Esophagus (tissue), 2 donors: ENCODE measurements around the gene PBXIP1. TPM values are rescaled to one million over a fixed set of nuclear protein-coding genes. Genes with fewer than 3 reads are reported as not detected.
"Not testable (repeated sequence)": the region's sequence is repeated elsewhere in the genome, so short reads cannot be mapped to it uniquely, and the experiment has no call there.

ENCODE experiments used
- H3K27ac ChIP-seq, 2 donors: one replicate each; pipeline ENCODE4 v1.5.1; 2013; ENCODE audit warnings: low read depth in 2 of 2, mild to moderate bottlenecking in 2 of 2, inconsistent platforms in 1 of 2, low read length in 1 of 2, moderate library complexity in 1 of 2
- H3K27me3 ChIP-seq, 2 donors: one replicate each; pipeline ENCODE4 v1.6.1; 2013; ENCODE audit warnings: low read length in 2 of 2, control low read depth in 1 of 2, mild to moderate bottlenecking in 1 of 2; ENCODE audit not compliant: insufficient read depth in 2 of 2, control insufficient read depth in 1 of 2
- H3K36me3 ChIP-seq, 2 donors: one replicate each; pipeline ENCODE4 v1.6.1; 2013; ENCODE audit warnings: low read length in 1 of 2; ENCODE audit not compliant: control insufficient read depth in 2 of 2, insufficient read depth in 2 of 2
- H3K4me1 ChIP-seq, 2 donors: one replicate each; pipeline ENCODE4 v1.6.1; 2013; ENCODE audit warnings: low read length in 1 of 2; ENCODE audit not compliant: control insufficient read depth in 2 of 2, insufficient read depth in 2 of 2
- H3K4me3 ChIP-seq, 2 donors: one replicate each; pipeline ENCODE4 v1.5.1; 2013; ENCODE audit warnings: low read length in 2 of 2, mild to moderate bottlenecking in 2 of 2, low read depth in 1 of 2, moderate library complexity in 1 of 2
- H3K9me3 ChIP-seq, 2 donors: one replicate each; pipeline ENCODE4 v1.6.1; 2013; ENCODE audit warnings: mild to moderate bottlenecking in 2 of 2, low read depth in 1 of 2, low read length in 1 of 2, moderate library complexity in 1 of 2; ENCODE audit not compliant: control insufficient read depth in 2 of 2, insufficient read depth in 1 of 2
- WGBS, 2 donors: extraction: QIAGEN DNeasy Blood & Tissue Kit; methylation state at CpG; one replicate each; pipeline ENCODE4 v1.1.7; 2013; 5-methylcytosine and 5-hydroxymethylcytosine counted together
- polyA plus RNA-seq, 2 donors: library from polyadenylated mRNA; stranded (reverse); fragments of 200-250 nt; gene quantifications; one replicate each; pipeline ENCODE4 v1.2.3, GENCODE V29; 2013
- donor health status: healthy with polysubstance abuse.
- donor health status: Bipolar disorder and iron deficiency.

Gene PBXIP1
- polyA plus RNA-seq, 2 donors = 18.3 to 25.7 TPM

DNA sequence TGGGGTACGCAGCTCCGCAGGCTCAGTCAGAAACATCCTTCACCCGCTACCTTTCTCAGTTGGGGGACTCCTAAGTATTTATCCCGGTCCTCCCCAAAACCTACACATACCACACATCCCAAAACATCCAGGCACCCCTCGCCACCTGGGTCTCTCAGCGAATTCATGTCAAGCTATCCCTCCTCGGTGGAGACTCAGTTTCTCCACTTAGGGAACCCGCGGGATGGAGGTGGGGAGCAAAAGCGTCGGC lies 45.5 kb upstream of the PBXIP1 start:
- peak overlapping the region; percentile 61 to 95 for H3K4me3 ChIP-seq
- WGBS, 2 donors = 0 to 1% methylated on average over 11 of the region's 11 CpGs
- H3K9me3 ChIP-seq = no peaks in the 10 kb centered on the region
- no peaks in the 10 kb centered on the region for H3K36me3 ChIP-seq
- no peaks in the 10 kb centered on the region for H3K27me3 ChIP-seq
- peaks cover 8 to 19% of the 10 kb centered on the region in 2 donors for H3K4me1 ChIP-seq
- peak overlapping the region; percentile 97 to 98 for H3K27ac ChIP-seq

- no peaks in the 10 kb centered on the region for H3K36me3 ChIP-seq
- H3K4me1 ChIP-seq = peaks cover 8 to 14% of the 10 kb centered on the region in 2 donors
- peak overlapping the region; percentile 61 to 95 for H3K4me3 ChIP-seq
- H3K27me3 ChIP-seq = no peaks in the 10 kb centered on the region
- H3K9me3 ChIP-seq = no peaks in the 10 kb centered on the region
- WGBS, 2 donors = 0 to 1% methylated on average over 42 to 43 of the region's 43 CpGs
- H3K27ac ChIP-seq = peak overlapping the region; percentile 97 to 98
These were observed 45.0 kb upstream of the PBXIP1 start for GRCh38 chr1:155000726-155001424.

DNA sequence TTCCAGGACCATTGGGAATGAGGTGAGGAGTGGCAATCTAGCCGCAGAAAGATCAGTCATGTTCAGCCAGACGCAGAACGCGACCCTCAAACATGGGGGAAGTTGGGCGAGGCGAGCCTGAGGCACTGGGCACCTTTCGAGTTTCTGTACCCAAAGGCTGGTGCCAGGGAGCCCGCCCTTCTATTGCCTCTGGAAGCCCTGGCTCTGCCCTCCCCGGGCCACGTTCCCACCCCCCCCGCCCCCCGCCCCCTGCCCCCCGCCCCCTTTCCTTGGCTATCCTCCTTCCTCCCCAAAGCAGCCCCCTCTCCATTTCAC lies 44.5 kb upstream of the PBXIP1 start:
- peak overlapping the region; percentile 97 to 98 for H3K27ac ChIP-seq
- H3K4me1 ChIP-seq = peaks cover 8 to 10% of the 10 kb centered on the region in 2 donors

GRCh38 chr1:154999571-155000410 lies 43.9 kb upstream of the PBXIP1 start:
- Histone ChIP-seq H3K9me3 (no peaks in the 10 kb centered on the region), H3K27me3 (no peaks in the 10 kb centered on the region), H3K4me1 (peaks cover 6 to 8% of the 10 kb centered on the region in 2 donors), H3K27ac (peak overlapping the region; percentile 97 to 98), H3K36me3 (no peaks in the 10 kb centered on the region), H3K4me3 (peak overlapping the region; percentile 61 to 95)
- WGBS, 2 donors = 2% methylated on average over 46 to 50 of the region's 50 CpGs

More for the DNA sequence above, 44.5 kb upstream of the PBXIP1 start:
- no peaks in the 10 kb centered on the region for H3K36me3 ChIP-seq
- 0% methylated on average over 8 to 10 of the region's 13 CpGs for WGBS, 2 donors
- H3K27me3 ChIP-seq = no peaks in the 10 kb centered on the region
- H3K4me3 ChIP-seq = peak overlapping the region; percentile 61 to 95
- no peaks in the 10 kb centered on the region for H3K9me3 ChIP-seq

DNA sequence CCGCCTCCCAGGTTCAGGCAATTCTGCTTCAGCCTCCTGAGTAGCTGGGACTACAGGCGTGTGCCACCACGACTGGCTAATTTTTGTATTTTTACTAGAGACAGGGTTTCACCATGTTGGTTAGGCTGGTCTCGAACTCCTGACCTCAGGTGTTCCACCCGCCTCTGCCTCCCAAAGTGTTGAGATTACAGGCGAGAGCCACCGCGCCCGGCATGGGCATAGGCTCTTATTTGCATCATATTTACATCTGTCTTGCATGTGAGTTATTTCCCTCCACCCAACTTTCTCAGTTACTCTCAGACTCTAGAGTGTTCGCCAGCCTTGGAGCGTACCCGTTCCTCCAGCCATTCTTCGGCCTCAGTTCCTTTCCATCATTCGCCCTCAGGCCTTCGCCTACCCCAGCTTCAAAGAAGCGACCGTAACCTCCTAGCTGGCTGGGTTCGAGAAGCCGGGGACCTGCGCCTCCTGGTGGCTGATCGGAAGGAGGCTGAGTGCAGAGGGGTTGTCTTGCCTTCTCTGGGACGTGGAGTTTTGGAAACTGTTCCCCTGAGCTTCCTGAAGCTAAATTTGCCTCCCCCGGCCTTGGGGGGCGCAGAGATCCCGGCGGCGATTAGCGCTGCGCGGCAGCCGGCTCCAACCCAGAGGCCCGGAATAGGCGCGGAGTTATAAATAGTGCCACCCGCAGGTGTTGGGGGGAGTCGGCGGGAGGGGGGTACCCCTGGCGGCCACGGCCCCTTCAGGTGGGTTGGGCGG lies 43.1 kb upstream of the PBXIP1 start:
- Histone ChIP-seq H3K27me3 (no peaks in the 10 kb centered on the region), H3K27ac (peak overlapping the region; percentile 97 to 98), H3K4me1 (peaks cover 0 to 8% of the 10 kb centered on the region in 2 donors), H3K9me3 (no peaks in the 10 kb centered on the region), H3K36me3 (no peaks in the 10 kb centered on the region), H3K4me3 (peak overlapping the region; percentile 26 to 95)
- WGBS, 2 donors = 11 to 12% methylated on average over 35 to 40 of the region's 40 CpGs

- WGBS, 2 donors = 75 to 81% methylated on average over 15 to 16 of the region's 16 CpGs
These were observed 42.4 kb upstream of the PBXIP1 start for GRCh38 chr1:154998201-154998780.

GRCh38 chr1:154996966-154997701 lies 41.2 kb upstream of the PBXIP1 start:
- no peaks in the 10 kb centered on the region for H3K27me3 ChIP-seq
- WGBS, 2 donors = 80 to 87% methylated on average over 15 of the region's 15 CpGs
- peaks cover 0 to 8% of the 10 kb centered on the region in 2 donors for H3K4me1 ChIP-seq

More at GRCh38 chr1:154998201-154998780, 42.4 kb upstream of the PBXIP1 start:
- Histone ChIP-seq H3K36me3 (no peaks in the 10 kb centered on the region), H3K4me1 (peaks cover 0 to 8% of the 10 kb centered on the region in 2 donors), H3K27me3 (no peaks in the 10 kb centered on the region), H3K9me3 (no peaks in the 10 kb centered on the region), H3K27ac (no peak overlapping the region), H3K4me3 (no peak overlapping the region)

DNA sequence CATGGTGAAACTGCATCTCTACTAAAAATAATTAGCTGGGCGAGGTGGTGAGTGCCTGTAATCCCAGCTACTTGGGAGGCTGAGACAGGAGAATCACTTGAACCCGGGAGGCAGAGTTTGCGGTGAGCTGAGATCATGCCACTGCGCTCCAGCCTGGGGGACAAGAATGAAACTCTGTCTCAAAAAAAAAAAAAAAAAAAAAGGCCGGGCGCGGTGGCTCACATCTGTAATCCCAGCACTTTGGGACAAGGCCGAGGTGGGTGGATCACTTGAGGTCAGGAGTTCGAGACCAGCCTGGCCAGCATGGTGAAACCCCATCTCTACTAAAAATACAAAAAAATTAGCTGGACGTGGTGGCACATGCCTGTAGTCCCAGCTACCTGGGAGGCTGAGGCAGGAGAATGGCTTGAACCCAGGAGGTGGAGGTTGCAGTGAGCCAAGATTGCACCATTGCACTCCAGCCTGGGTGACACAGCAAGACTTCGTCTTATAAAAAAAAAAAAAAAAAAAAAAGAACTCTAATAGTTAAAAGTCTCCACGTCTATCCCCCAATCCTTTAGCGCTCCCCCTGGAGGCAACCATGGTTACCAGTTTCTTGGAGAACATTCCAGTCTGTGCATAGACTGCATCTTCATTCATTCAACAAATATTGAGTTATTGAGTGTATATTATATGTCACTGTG lies 39.5 kb upstream of the PBXIP1 start:
- not testable (repeated sequence) for H3K27me3 ChIP-seq, H3K4me3 ChIP-seq, H3K27ac ChIP-seq, H3K36me3 ChIP-seq, H3K9me3 ChIP-seq, H3K4me1 ChIP-seq
- 59 to 62% methylated on average over 13 of the region's 13 CpGs for WGBS, 2 donors

More at GRCh38 chr1:154996966-154997701, 41.2 kb upstream of the PBXIP1 start:
- Histone ChIP-seq H3K27ac (no peak overlapping the region), H3K4me3 (no peak overlapping the region), H3K9me3 (no peaks in the 10 kb centered on the region), H3K36me3 (no peaks in the 10 kb centered on the region)
